ENCODE results near the gene L3MBTL4. TPM values are rescaled to one million over a fixed set of nuclear protein-coding genes. Genes with fewer than 3 reads are reported as not detected.

L3MBTL4 gene
- total RNA-seq, 2 experiments from 2014 or later = not detected

- Histone ChIP-seq H3K9me2 (ENCODE audit: insufficient read depth, low read length) (no peaks in the 10 kb centered on the region; the same call in 1 of the 2 replicates), H3K4me3 (ENCODE audit: low read depth, low read length, poor library complexity, severe bottlenecking) (no peak overlapping the region), H3K36me3 (ENCODE audit: insufficient read depth, low read length) (no peaks in the 10 kb centered on the region), H2AFZ (ENCODE audit: low read length) (no peak overlapping the region), H3K4me1 (ENCODE audit: insufficient read depth, low read length, poor library complexity, severe bottlenecking) (no peaks in the 10 kb centered on the region), H4K20me1 (ENCODE audit: insufficient read depth, low read length) (no peaks in the 10 kb centered on the region), H3K27ac (ENCODE audit: low read depth, low read length, poor library complexity, severe bottlenecking) (no peak overlapping the region), H3K4me2 (ENCODE audit: low read length) (no peak overlapping the region), H3K9me3 (ENCODE audit: low read length) (no peaks in the 10 kb centered on the region), H3K79me2 (ENCODE audit: insufficient read depth, low read depth, low read length) (no peaks in the 10 kb centered on the region)
- ChIA-PET POLR2A (no interaction called here), CTCF (ENCODE audit: unreplicated experiment) (no interaction called here)
- no peak for TF ChIP-seq CTCF (conservative IDR thresholded peaks at IDR 0.05; ENCODE audit: low read length)
- TF ChIP-seq EZH2phosphoT487 (IDR thresholded peaks at IDR 0.05; ENCODE audit: borderline replicate concordance, low read depth, low read length) = no peak
- DNase-seq (ENCODE audit: low spot score) = no peak
- intact Hi-C loops (cut with micrococcal nuclease; ENCODE audit: unreplicated experiment) = no loop called here
- no TSS peak for BruUV-seq (replicated peaks)
These were observed 46.7 kb downstream of the L3MBTL4 start for GRCh38 chr18:6368017-6368416.

DNA sequence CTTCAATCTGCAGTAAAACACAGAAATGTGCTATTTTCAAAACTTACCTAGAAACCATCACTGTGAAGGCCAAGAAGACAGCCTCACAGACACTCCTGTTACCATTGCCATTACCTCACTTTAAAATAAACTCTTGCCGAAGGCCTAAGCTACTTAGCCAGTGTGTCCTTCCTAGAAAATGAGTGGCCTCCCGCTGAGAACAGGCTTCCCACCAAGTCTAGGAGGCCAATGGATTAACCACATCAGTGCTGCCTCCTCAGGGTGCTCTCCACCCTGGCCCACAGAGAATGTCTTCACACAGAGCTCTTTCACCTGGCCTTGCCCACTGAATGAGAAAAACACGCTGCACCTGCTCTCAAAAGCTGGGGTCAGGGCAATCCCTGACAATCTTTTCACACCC, 47.5 kb downstream of the L3MBTL4 start:
- Histone ChIP-seq H3K36me3 (ENCODE audit: insufficient read depth, low read length) (no peaks in the 10 kb centered on the region), H3K4me1 (ENCODE audit: insufficient read depth, low read length, poor library complexity, severe bottlenecking) (no peaks in the 10 kb centered on the region), H3K79me2 (ENCODE audit: insufficient read depth, low read depth, low read length) (no peaks in the 10 kb centered on the region), H3K9me2 (ENCODE audit: insufficient read depth, low read length) (no peaks in the 10 kb centered on the region; the same call in 1 of the 2 replicates), H3K4me3 (ENCODE audit: low read depth, low read length, poor library complexity, severe bottlenecking) (no peak overlapping the region), H3K9me3 (ENCODE audit: low read length) (no peaks in the 10 kb centered on the region), H4K20me1 (ENCODE audit: insufficient read depth, low read length) (no peaks in the 10 kb centered on the region), H3K4me2 (ENCODE audit: low read length) (no peak overlapping the region), H2AFZ (ENCODE audit: low read length) (no peak overlapping the region), H3K27ac (ENCODE audit: low read depth, low read length, poor library complexity, severe bottlenecking) (no peak overlapping the region)
- ChIA-PET POLR2A (no interaction called here), CTCF (ENCODE audit: unreplicated experiment) (no interaction called here)
- TF ChIP-seq CTCF (conservative IDR thresholded peaks at IDR 0.05; ENCODE audit: low read length) = no peak
- intact Hi-C loops (cut with micrococcal nuclease; ENCODE audit: unreplicated experiment) = no loop called here
- no peak for DNase-seq (ENCODE audit: low spot score)
- no TSS peak for BruUV-seq (replicated peaks)

DNA sequence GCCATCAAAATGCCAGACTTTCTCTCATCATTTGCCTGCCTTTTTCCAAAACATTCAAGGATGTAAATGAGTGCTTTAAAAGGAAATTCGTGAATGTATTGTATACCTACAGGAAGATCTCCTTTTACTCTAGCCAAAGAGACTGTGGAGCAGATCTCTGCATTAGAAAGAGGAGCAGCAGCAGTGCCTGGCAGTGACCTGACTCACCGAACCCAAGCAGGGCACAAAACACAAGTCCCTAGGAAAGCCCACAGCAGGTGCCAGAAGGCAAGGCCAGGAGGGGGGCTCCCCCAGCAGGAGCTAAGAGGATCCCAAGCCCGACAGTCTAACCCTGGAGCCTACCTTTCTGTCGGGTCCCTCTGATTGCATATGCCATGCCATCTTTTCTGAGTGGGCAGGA, 47.9 kb downstream of the L3MBTL4 start:
- Histone ChIP-seq H3K27ac (ENCODE audit: low read depth, low read length, poor library complexity, severe bottlenecking) (no peak overlapping the region), H2AFZ (ENCODE audit: low read length) (no peak overlapping the region), H3K79me2 (ENCODE audit: insufficient read depth, low read depth, low read length) (no peaks in the 10 kb centered on the region), H4K20me1 (ENCODE audit: insufficient read depth, low read length) (no peaks in the 10 kb centered on the region), H3K9me3 (ENCODE audit: low read length) (no peaks in the 10 kb centered on the region), H3K4me1 (ENCODE audit: insufficient read depth, low read length, poor library complexity, severe bottlenecking) (no peaks in the 10 kb centered on the region), H3K36me3 (ENCODE audit: insufficient read depth, low read length) (no peaks in the 10 kb centered on the region), H3K4me2 (ENCODE audit: low read length) (no peak overlapping the region), H3K9me2 (ENCODE audit: insufficient read depth, low read length) (no peaks in the 10 kb centered on the region; the same call in 1 of the 2 replicates), H3K4me3 (ENCODE audit: low read depth, low read length, poor library complexity, severe bottlenecking) (no peak overlapping the region)
- ChIA-PET POLR2A (no interaction called here), CTCF (ENCODE audit: unreplicated experiment) (no interaction called here)
- TF ChIP-seq CTCF (conservative IDR thresholded peaks at IDR 0.05; ENCODE audit: low read length) (no peak), EZH2phosphoT487 (IDR thresholded peaks at IDR 0.05; ENCODE audit: borderline replicate concordance, low read depth, low read length) (no peak)
- intact Hi-C loops (cut with micrococcal nuclease; ENCODE audit: unreplicated experiment) = no loop called here
- no TSS peak for BruUV-seq (replicated peaks)
- DNase-seq (ENCODE audit: low spot score) = no peak
